ENCODE data around the gene KHNYN.
A peak's percentile ranks its signal among the peaks of the same experiment; 100 is the strongest.
"Not testable (repeated sequence)": the region's sequence is repeated elsewhere in the genome, so short reads cannot be mapped to it uniquely, and the experiment has no call there.

Gene KHNYN

DNA sequence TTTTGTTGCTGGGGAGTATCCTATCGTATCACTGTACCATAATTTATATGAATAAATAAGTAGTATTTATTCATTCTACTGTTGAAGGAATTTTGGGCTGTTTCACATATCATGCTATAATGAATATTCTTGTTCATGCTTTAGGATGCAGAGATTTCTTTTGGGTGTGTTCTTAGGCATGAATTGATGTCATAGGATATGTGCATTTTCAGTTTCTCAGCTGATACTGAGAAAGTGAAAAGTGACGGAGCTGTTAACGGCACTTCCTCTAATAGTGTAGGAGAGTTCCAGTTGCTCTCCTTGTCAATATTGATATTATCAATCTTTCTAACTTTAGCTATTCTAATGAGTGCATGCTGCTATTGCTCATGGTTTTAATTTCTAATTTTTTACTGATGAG is 36.1 kb downstream of the KHNYN start:
- DNase-seq (ENCODE audit: low read depth in 4 of 4, low spot score in 1 of 4), result no peak

DNA sequence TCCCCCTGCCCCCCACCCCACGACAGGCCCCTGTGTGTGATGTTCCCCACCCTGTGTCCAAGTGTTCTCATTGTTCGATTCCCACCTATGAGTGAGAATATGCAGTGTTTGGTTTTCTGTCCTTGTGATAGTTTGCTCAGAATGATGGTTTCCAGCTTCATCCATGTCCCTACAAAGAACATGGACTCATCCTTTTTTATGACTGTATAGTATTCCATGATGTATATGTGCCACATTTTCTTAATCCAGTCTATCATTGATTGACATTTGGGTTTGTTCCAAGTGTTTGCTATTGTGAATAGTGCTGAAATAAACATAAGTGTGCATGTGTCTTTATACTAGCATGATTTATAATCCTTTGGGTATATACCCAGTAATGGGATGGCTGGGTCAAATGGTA is 40.7 kb downstream of the KHNYN start:
- not testable (repeated sequence) for DNase-seq (ENCODE audit: low read depth in 4 of 4, low spot score in 1 of 4)

DNA sequence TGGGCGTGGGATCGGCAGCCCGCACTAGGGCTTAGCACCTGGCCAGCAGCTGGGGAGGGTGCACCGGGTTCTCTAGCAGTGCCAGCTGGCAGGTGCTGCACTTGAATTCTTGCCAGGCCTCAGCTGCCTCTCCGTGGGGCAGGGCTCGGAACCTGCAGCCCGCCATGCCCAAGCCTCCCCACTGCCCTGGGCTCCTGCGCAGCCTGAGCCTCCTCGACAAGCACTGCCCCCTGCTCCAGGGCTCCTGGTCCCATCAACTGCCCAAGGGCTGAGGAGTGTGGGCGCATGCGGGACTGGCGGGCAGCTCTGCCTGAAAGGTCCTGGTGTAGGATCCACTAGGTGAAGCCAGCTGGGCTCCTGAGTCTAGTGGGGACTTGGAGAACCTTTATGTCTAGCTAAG is 43.5 kb downstream of the KHNYN start:
- DNase-seq (ENCODE audit: low read depth in 4 of 4, low spot score in 1 of 4), result no peak

DNA sequence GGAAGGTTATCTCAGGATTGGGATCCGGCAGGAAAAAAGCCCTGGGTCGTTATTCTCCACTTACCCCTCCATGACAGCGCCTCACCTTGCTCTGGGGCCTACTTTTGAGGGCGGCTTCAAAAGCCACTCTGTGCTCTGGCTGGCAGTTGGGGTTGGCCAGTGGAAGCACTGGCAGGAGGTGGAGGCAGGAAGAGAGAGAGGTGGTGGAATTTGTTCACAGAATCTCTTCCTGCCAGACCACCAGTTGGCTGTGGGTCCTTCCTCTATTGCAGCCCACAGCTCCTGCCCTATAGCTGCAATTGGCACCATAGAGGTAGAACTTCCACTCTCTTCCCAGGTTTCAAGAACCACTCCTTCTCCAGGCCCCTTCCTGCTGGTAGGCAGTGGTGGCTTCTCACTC is 45.5 kb downstream of the KHNYN start:
- no peak for DNase-seq (ENCODE audit: low read depth in 4 of 4, low spot score in 1 of 4)

DNA sequence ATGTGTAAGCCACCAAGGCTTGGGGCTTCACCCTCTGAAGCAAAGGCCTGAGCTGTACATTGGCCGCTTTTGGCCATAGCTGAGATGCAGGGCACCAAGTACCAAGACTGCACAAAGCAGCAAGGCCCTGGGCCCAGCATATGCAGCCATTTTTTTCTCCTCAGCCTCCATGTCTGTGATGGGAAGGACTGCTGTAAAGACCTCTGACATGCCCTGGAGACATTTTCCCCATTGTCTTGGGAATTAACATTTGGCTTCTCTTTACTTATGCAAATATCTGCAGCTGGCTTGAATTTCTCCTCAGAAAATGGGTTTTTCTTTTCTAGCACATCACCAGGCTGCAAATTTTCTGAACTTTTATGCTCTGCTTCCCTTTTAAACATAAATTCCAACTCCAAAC is 50.2 kb downstream of the KHNYN start:
- not testable (repeated sequence) for DNase-seq (ENCODE audit: low read depth in 4 of 4, low spot score in 1 of 4)

DNA sequence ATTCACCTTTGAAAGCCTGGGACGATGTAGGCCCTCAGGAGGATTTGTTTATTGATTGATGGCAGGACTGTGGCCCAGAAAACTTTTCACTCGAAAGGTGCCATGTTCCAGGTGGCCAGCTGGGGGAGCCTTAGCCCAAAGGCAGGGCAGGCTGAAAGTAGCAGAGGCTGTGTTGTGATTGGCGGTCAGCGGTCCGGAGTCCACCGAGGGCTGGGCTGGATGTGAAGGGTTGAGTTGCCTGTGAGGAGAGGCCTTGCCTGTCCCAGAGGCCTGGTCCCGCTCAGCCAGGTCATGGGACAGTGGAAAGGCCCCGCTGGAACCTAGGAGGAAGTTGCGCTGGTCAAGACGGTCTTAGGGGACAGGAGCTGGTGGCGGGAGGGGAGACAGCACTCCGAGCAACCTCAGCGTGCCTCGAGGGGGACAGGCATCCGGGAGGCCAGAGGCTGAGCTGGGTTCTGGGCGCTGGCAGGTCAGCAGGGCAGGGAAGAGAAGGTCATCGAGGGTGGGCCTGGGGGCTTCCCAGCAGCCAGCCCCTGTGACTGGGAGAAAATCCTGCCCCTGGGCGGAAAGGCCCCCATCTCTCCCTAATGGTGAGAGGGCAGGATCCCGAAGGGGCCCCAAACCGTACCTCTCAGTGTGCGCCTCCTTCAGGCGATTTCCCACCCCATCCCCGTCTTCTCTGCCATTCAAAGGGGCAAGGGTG is 52.0 kb downstream of the KHNYN start:
- peak; percentile 7 to 31 (median 15) for DNase-seq (ENCODE audit: low read depth in 4 of 4, low spot score in 1 of 4)

DNA sequence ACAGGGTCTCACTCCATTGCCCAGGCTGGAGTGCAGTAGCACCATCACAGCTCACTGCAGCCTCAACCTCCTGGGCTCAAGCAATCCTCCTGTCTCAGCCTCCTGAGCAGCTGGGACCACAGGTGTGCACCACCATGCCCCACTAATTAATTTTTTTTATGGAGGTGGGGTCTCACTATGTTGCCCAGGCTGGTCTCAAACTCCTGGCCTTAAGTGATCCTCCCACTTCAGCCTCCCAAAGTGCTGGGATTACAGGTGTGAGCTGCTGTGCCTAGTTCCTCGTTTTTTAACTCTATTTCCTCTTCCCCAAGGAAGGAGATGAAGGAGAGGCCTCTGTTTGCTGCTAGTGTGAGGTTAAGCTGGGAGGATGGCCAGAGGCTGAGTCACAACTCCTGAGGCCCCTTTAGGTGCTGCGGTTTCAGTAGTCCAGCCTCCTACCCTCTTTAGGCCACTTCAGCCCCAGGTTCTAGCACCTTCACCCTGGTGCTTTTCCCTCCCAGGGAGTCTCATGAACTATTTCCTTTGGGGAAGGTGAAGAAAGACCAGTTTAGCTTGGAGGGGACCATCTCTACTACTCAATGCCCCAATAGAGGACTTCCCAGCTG is 53.0 kb downstream of the KHNYN start:
- not testable (repeated sequence) for DNase-seq (ENCODE audit: low read depth in 4 of 4, low spot score in 1 of 4)

DNA sequence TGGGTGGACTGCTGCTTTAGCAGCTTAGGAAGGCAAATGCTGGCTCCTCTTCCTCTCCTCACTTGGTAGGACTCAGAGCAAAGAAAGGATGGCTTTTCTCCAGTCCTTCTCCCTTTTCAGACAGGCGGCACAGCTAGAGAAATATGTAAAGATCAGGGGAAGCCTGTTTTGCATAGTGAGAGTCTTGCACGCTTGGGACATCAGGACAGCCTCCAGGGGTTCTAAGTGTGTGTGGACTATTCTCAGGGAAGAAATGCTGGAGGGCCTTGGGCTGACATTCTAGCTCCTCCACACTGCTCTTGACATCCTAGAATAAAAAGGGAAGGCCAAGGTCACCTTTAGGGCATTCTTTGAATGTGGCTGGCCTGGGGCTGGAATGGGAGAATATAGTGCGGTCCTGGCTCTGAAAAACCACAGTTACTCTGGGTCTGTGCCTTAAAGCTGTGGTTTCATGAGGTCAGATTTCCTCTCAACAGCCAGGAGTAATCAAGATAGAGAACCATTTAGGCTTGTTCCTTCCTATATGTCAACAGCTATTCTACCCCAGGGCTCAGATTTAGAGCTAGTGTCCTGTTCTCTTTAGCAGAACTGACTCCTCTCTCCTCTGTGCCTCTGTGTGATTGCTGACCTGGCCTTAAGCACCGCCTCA is 54.0 kb downstream of the KHNYN start:
- no peak for DNase-seq (ENCODE audit: low read depth in 4 of 4, low spot score in 1 of 4)
